ENCODE data around the gene ULK2.
"Not testable (repeated sequence)": the region's sequence is repeated elsewhere in the genome, so short reads cannot be mapped to it uniquely, and the experiment has no call there.

ULK2 gene

GRCh38 chr17:19860647-19861177, 7.0 kb downstream of the ULK2 start:
- DNase-seq: not testable (repeated sequence)

GRCh38 chr17:19857640-19858039, 10.1 kb downstream of the ULK2 start:
- no peak for DNase-seq

- DNase-seq: no peak
These were observed 33.8 kb downstream of the ULK2 start for GRCh38 chr17:19833914-19834313.

GRCh38 chr17:19830061-19830460, 37.7 kb downstream of the ULK2 start:
- no peak for DNase-seq

- no peak for DNase-seq
These were observed 55.3 kb downstream of the ULK2 start for GRCh38 chr17:19812407-19812806.

- no peak for DNase-seq
These were observed 62.7 kb downstream of the ULK2 start for GRCh38 chr17:19805006-19805405.

GRCh38 chr17:19800571-19800970, 67.2 kb downstream of the ULK2 start:
- DNase-seq: no peak

GRCh38 chr17:19799796-19800195, 67.9 kb downstream of the ULK2 start:
- no peak for DNase-seq

- DNase-seq: no peak
These were observed 71.3 kb downstream of the ULK2 start for GRCh38 chr17:19796457-19796856.

- no peak for DNase-seq
These were observed 75.7 kb downstream of the ULK2 start for GRCh38 chr17:19791918-19792550.

GRCh38 chr17:19787733-19788357, 79.9 kb downstream of the ULK2 start:
- no peak for DNase-seq

- DNase-seq: no peak
These were observed 81.9 kb downstream of the ULK2 start for GRCh38 chr17:19785854-19786253.

GRCh38 chr17:19781488-19782458, 86.0 kb downstream of the ULK2 start:
- no peak for DNase-seq

- DNase-seq: no peak
These were observed 86.9 kb downstream of the ULK2 start for GRCh38 chr17:19780846-19781245.

- DNase-seq: no peak
These were observed 94.2 kb downstream of the ULK2 start for GRCh38 chr17:19773534-19773933.

GRCh38 chr17:19771971-19772630, 95.6 kb downstream of the ULK2 start:
- no peak for DNase-seq

- DNase-seq: no peak
These were observed 96.6 kb downstream of the ULK2 start for GRCh38 chr17:19770985-19771735.

- DNase-seq: no peak
These were observed 97.6 kb downstream of the ULK2 start for GRCh38 chr17:19769946-19770652.

- DNase-seq: no peak
These were observed 99.5 kb downstream of the ULK2 start for GRCh38 chr17:19768046-19768782.

GRCh38 chr17:19766421-19767270, 101.1 kb downstream of the ULK2 start:
- peak; percentile 70 for DNase-seq
